IMR-90 (cell line): ENCODE measurements around the gene IMPDH1. TPM values are rescaled to one million over a fixed set of nuclear protein-coding genes. Genes with fewer than 3 reads are reported as not detected.

Source experiments
- ATAC-seq: fragments of 200-7000 bp; cut with Tn5 transposase; 2 replicates; pipeline ENCODE4 v1.9.1; 2020; ENCODE audit warnings: low read depth, mild to moderate bottlenecking, moderate library complexity
- BruUV-seq: library from RNA; stranded (reverse); fragments of 400-500 nt; replicated peaks from 2 replicates; lab custom pipeline; 2021; lab: Mats Ljungman, UMichigan
- CTCF ChIA-PET: fragments of 300-600 bp; formaldehyde crosslinking; extraction: SDS; loops from one replicate; lab custom pipeline; 2021; ENCODE audit warnings: antibody characterized with exemption; lab: Yijun Ruan, JAX
- POLR2A ChIA-PET: fragments of 300-600 bp; sonication (Branson Sonifier 250); formaldehyde crosslinking; loops from one replicate; lab custom pipeline; 2022; ENCODE audit warnings: antibody characterized with exemption; ENCODE audit not compliant: unreplicated experiment; lab: Charles Lee
- DNase-seq: peaks from one replicate; pipeline ENCODE4 v3.0.0; 2013
- H2AFZ ChIP-seq: replicated peaks from 2 replicates; pipeline ENCODE3; 2013; ENCODE audit warnings: low read length, mild to moderate bottlenecking; ENCODE audit not compliant: poor library complexity
- H2AK5ac ChIP-seq: 2 replicates; pipeline ENCODE4 v1.6.1; 2013; ENCODE audit warnings: low read depth, low read length, inconsistent platforms
- H2AK9ac ChIP-seq: replicated peaks from 2 replicates; pipeline ENCODE3; 2013; ENCODE audit warnings: mild to moderate bottlenecking, low read depth, low read length, moderate library complexity; ENCODE audit not compliant: poor library complexity
- H2BK120ac ChIP-seq: 2 replicates; pipeline ENCODE4 v1.6.1; 2013; ENCODE audit warnings: low read depth, low read length, inconsistent platforms
- H2BK15ac ChIP-seq: 3 replicates; pipeline ENCODE4 v1.6.1; 2013; ENCODE audit warnings: low read depth, low read length, inconsistent platforms
- H2BK20ac ChIP-seq: 2 replicates; pipeline ENCODE4 v1.6.1; 2013; ENCODE audit warnings: low read depth, mild to moderate bottlenecking, inconsistent platforms, low read length, moderate library complexity
- H2BK5ac ChIP-seq: 2 replicates; pipeline ENCODE4 v1.6.1; 2013; ENCODE audit warnings: mild to moderate bottlenecking, low read depth, low read length, inconsistent platforms; ENCODE audit not compliant: poor library complexity, severe bottlenecking
- H3K14ac ChIP-seq: replicated peaks from 2 replicates; pipeline ENCODE4 v1.6.1; 2013; ENCODE audit warnings: low read depth, low read length, inconsistent platforms
- H3K18ac ChIP-seq: 2 replicates; pipeline ENCODE4 v1.6.1; 2013; ENCODE audit warnings: low read depth, low read length, control low read depth
- H3K23ac ChIP-seq: 2 replicates; pipeline ENCODE4 v1.6.1; 2013; ENCODE audit warnings: low read depth, low read length, inconsistent platforms
- H3K27ac ChIP-seq: 2 replicates; pipeline ENCODE4 v1.5.1; 2013; ENCODE audit warnings: mild to moderate bottlenecking, control low read depth, low read length; ENCODE audit not compliant: insufficient read depth
- H3K27me3 ChIP-seq: 2 replicates; pipeline ENCODE4 v1.6.1; 2013; ENCODE audit warnings: low read length; ENCODE audit not compliant: control insufficient read depth, insufficient read depth
- H3K36me3 ChIP-seq: 2 replicates; pipeline ENCODE4 v1.6.1; 2013; ENCODE audit warnings: low read length, mixed read lengths; ENCODE audit not compliant: control insufficient read depth, insufficient read depth
- H3K4ac ChIP-seq: 2 replicates; pipeline ENCODE4 v1.6.1; 2013; ENCODE audit warnings: low read depth, low read length, inconsistent platforms
- H3K4me1 ChIP-seq: 2 replicates; pipeline ENCODE4 v1.6.1; 2013; ENCODE audit warnings: low read length, mixed read lengths; ENCODE audit not compliant: control insufficient read depth, insufficient read depth
- H3K4me2 ChIP-seq: 2 replicates; pipeline ENCODE4 v1.6.1; 2013; ENCODE audit warnings: low read depth, mild to moderate bottlenecking, control low read depth, low read length, moderate library complexity
- H3K4me3 ChIP-seq: 2 replicates; pipeline ENCODE4 v1.5.1; 2013; ENCODE audit warnings: low read depth, mild to moderate bottlenecking, control low read depth, low read length, moderate library complexity; ENCODE audit not compliant: insufficient read depth
- H3K56ac ChIP-seq: 2 replicates; pipeline ENCODE4 v1.6.1; 2013; ENCODE audit warnings: low read length, inconsistent platforms; ENCODE audit not compliant: insufficient read depth; ENCODE audit errors: extremely low read depth
- H3K79me1 ChIP-seq, 2 experiments: 2 replicates each; pipeline ENCODE4 v1.6.1; 2013; ENCODE audit warnings: low read length in 2 of 2, inconsistent platforms in 1 of 2, low read depth in 1 of 2
- H3K9ac ChIP-seq: 2 replicates; pipeline ENCODE4 v1.6.1; 2013; ENCODE audit warnings: low read depth, low read length, control low read depth
- H3K9me1 ChIP-seq: 2 replicates; pipeline ENCODE4 v1.6.1; 2013; ENCODE audit warnings: low read length, inconsistent platforms; ENCODE audit not compliant: insufficient read depth
- H3K9me3 ChIP-seq: 2 replicates; pipeline ENCODE4 v1.6.1; 2013; ENCODE audit warnings: low read length; ENCODE audit not compliant: control insufficient read depth, insufficient read depth
- H4K20me1 ChIP-seq: 2 replicates; pipeline ENCODE4 v1.6.1; 2013; ENCODE audit warnings: low read length, inconsistent platforms; ENCODE audit not compliant: insufficient read depth
- H4K5ac ChIP-seq: 2 replicates; pipeline ENCODE4 v1.6.1; 2013; ENCODE audit warnings: mild to moderate bottlenecking, low read depth, low read length, control low read depth
- H4K8ac ChIP-seq, 2 experiments: 2 replicates each; pipeline ENCODE4 v1.6.1; 2013; ENCODE audit warnings: low read depth in 2 of 2, low read length in 2 of 2, control low read depth in 1 of 2, inconsistent platforms in 1 of 2
- H4K91ac ChIP-seq: 2 replicates; pipeline ENCODE4 v1.6.1; 2013; ENCODE audit warnings: low read depth, low read length, inconsistent platforms; ENCODE audit not compliant: insufficient read depth
- BHLHE40 ChIP-seq: fragments of 150-350 bp; IDR thresholded peaks from 2 replicates; pipeline ENCODE4 v1.6.1; 2016; ENCODE audit warnings: mild to moderate bottlenecking, low read depth, low read length
- CEBPB ChIP-seq: IDR thresholded peaks from 2 replicates; pipeline ENCODE4 v1.6.1; 2012; ENCODE audit warnings: low read depth, low read length, improper control_type of control experiment
- CHD1 ChIP-seq: IDR thresholded peaks from 2 replicates; pipeline ENCODE4 v1.6.1; 2012; ENCODE audit warnings: low read depth, low read length, improper control_type of control experiment
- MAFK ChIP-seq: IDR thresholded peaks from 2 replicates; pipeline ENCODE4 v1.6.1; 2012; ENCODE audit warnings: low read depth, low read length, improper control_type of control experiment
- MAZ ChIP-seq: IDR thresholded peaks from 2 replicates; pipeline ENCODE4 v1.6.1; 2012; ENCODE audit warnings: low read depth, mild to moderate bottlenecking, low read length, improper control_type of control experiment, moderate library complexity, borderline replicate concordance
- MXI1 ChIP-seq: IDR thresholded peaks from 2 replicates; pipeline ENCODE4 v1.6.1; 2012; ENCODE audit warnings: low read depth, mild to moderate bottlenecking, low read length, moderate library complexity, borderline replicate concordance
- NFE2L2 ChIP-seq: fragments of 150-350 bp; IDR thresholded peaks from 2 replicates; pipeline ENCODE4 v1.6.1; 2016; ENCODE audit warnings: low read depth, mild to moderate bottlenecking, low read length
- RAD21 ChIP-seq: IDR thresholded peaks from 2 replicates; pipeline ENCODE4 v1.6.1; 2012; ENCODE audit warnings: low read length, improper control_type of control experiment
- RFX5 ChIP-seq: IDR thresholded peaks from 2 replicates; pipeline ENCODE4 v1.8.0; 2012; ENCODE audit warnings: low read depth, mild to moderate bottlenecking, low read length, moderate library complexity
- SMC3 ChIP-seq: fragments of 150-350 bp; IDR thresholded peaks from 2 replicates; pipeline ENCODE4 v1.6.1; 2016; ENCODE audit warnings: low read depth, mild to moderate bottlenecking, antibody characterized with exemption, low read length, moderate library complexity
- WGBS, 2 experiments: methylation state at CpG; one replicate each; pipeline versions ENCODE4 v1.1.5 to v1.1.7; 2013; ENCODE audit warnings: missing lambda C conversion rate in 2 of 2; ENCODE audit not compliant: insufficient read length in 1 of 2; ENCODE audit errors: extremely low coverage in 2 of 2; 5-methylcytosine and 5-hydroxymethylcytosine counted together
- dilution Hi-C: fragments of 300-500 bp; cut with HindIII; formaldehyde crosslinking; loops from one replicate; pipeline ENCODE4 v1.14.3; 2018; ENCODE audit warnings: low sequenced_read_pairs; ENCODE audit not compliant: unreplicated experiment
- in situ Hi-C: fragments of 300-500 bp; cut with MboI; formaldehyde crosslinking; loops from 3 replicates; pipeline ENCODE4 v1.14.3; 2019; ENCODE audit warnings: low sequenced_read_pairs, inconsistent platforms, mixed read lengths
- intact Hi-C: fragments of 100-400 bp; cut with micrococcal nuclease; formaldehyde crosslinking; loops from 2 replicates; pipeline ENCODE4 v1.10.0; 2022
- polyA plus RNA-seq, 3 experiments: library from polyadenylated mRNA; depleted of rRNA; stranded (reverse); fragments of >200 nt; gene quantifications; 2 replicates each; pipeline ENCODE4 v1.2.3, GENCODE V29; 2012; ENCODE audit warnings: low replicate concordance in 1 of 3
- total RNA-seq: library from RNA; depleted of rRNA; stranded (reverse); fragments of >200 nt; gene quantifications from 2 replicates; pipeline ENCODE4 v1.2.3, GENCODE V29; 2012
- TF ChIP-seq, protein P1 (sequence below): conservative IDR thresholded peaks from 2 replicates; pipeline ENCODE4 v1.5.1; 2012; ENCODE audit warnings: mild to moderate bottlenecking, low read depth, low read length, improper control_type of control experiment
- TF ChIP-seq, protein P2 (sequence below): fragments of 150-350 bp; IDR thresholded peaks from 2 replicates; pipeline ENCODE4 v1.6.1; 2016; ENCODE audit warnings: low read depth, mild to moderate bottlenecking, low read length, moderate library complexity, borderline replicate concordance

Gene IMPDH1
- total and polyA plus RNA-seq, 2 of the 4 experiments (the other 2 are of a cell fraction) = 49.5 to 69.3 TPM

DNA sequence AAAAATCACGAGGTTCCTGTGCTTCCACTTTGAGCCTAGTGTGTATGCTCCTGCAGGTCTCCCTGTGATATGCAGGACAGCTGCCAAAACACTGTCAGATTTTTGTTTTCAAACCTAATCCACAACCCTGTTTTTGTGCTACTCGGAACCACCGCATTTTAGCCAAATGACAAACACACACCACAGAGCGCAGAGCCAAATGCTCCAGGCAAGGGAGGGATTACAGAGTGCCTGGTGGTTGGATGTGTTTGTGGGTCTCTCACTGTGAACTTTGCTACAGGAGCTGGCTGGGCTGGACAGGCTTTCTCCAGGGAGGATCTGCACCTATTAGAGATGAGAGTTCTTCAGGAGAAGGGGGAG is 60.3 kb downstream of the IMPDH1 start:
- Histone ChIP-seq H3K9me1 (no peaks in the 10 kb centered on the region), H3K18ac (no peak overlapping the region), H3K4me3 (no peak overlapping the region), H2BK15ac (no peak overlapping the region), H2AK9ac (no peak overlapping the region), H3K56ac (no peak overlapping the region), H2AK5ac (no peak overlapping the region), H3K9me3 (no peaks in the 10 kb centered on the region), H3K4me2 (no peak overlapping the region), H4K91ac (no peak overlapping the region), H3K36me3 (no peaks in the 10 kb centered on the region), H3K14ac (no peak overlapping the region), H3K9ac (no peak overlapping the region), H2BK5ac (no peak overlapping the region), H3K27me3 (peaks cover 63% of the 10 kb centered on the region), H3K23ac (no peak overlapping the region; the same call in 1 of the 2 replicates), H2BK20ac (no peak overlapping the region), H3K79me1 (no peaks in the 10 kb centered on the region), H3K27ac (no peak overlapping the region), H4K20me1 (no peaks in the 10 kb centered on the region), H3K4me1 (no peaks in the 10 kb centered on the region), H4K5ac (no peak overlapping the region), H3K4ac (no peak overlapping the region), H2BK120ac (no peak overlapping the region), H4K8ac (no peak overlapping the region), H2AFZ (no peak overlapping the region)
- TF ChIP-seq, protein P1, sequence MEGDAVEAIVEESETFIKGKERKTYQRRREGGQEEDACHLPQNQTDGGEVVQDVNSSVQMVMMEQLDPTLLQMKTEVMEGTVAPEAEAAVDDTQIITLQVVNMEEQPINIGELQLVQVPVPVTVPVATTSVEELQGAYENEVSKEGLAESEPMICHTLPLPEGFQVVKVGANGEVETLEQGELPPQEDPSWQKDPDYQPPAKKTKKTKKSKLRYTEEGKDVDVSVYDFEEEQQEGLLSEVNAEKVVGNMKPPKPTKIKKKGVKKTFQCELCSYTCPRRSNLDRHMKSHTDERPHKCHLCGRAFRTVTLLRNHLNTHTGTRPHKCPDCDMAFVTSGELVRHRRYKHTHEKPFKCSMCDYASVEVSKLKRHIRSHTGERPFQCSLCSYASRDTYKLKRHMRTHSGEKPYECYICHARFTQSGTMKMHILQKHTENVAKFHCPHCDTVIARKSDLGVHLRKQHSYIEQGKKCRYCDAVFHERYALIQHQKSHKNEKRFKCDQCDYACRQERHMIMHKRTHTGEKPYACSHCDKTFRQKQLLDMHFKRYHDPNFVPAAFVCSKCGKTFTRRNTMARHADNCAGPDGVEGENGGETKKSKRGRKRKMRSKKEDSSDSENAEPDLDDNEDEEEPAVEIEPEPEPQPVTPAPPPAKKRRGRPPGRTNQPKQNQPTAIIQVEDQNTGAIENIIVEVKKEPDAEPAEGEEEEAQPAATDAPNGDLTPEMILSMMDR = no peak
- no peak for TF ChIP-seq RAD21
- TF ChIP-seq SMC3 = no peak
- TF ChIP-seq CHD1 = no peak
- TF ChIP-seq MXI1 = no peak
- no peak for TF ChIP-seq BHLHE40
- no peak for TF ChIP-seq CEBPB
- TF ChIP-seq MAZ = no peak
- TF ChIP-seq RFX5 = no peak
- TF ChIP-seq, protein P2, sequence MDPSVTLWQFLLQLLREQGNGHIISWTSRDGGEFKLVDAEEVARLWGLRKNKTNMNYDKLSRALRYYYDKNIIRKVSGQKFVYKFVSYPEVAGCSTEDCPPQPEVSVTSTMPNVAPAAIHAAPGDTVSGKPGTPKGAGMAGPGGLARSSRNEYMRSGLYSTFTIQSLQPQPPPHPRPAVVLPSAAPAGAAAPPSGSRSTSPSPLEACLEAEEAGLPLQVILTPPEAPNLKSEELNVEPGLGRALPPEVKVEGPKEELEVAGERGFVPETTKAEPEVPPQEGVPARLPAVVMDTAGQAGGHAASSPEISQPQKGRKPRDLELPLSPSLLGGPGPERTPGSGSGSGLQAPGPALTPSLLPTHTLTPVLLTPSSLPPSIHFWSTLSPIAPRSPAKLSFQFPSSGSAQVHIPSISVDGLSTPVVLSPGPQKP = no peak
- TF ChIP-seq NFE2L2 = no peak
- no peak for TF ChIP-seq MAFK
- ChIA-PET CTCF (no interaction called here), POLR2A (no interaction called here)
- no TSS peak for BruUV-seq
- no peak for ATAC-seq
- dilution Hi-C loops = no loop called here
- DNase-seq = no peak
- in situ Hi-C loops = loop anchor here (5.0 kb wide), 1 partner anchor 33 kb away; no protein-coding TSS in a partner anchor
- intact Hi-C loops = no loop called here
- WGBS, 2 experiments = 20% methylated on average over 1 of the region's 4 CpGs; no CpG with 5 or more reads in 1 of the 2 experiments
